Measurements from ENCODE around the gene TAF1C. TPM values are rescaled to one million over a fixed set of nuclear protein-coding genes. Genes with fewer than 3 reads are reported as not detected.

Gene TAF1C
- total and polyA plus RNA-seq, 2 of the 4 experiments (the other 2 are of a cell fraction): 7.3 to 35.5 TPM

DNA sequence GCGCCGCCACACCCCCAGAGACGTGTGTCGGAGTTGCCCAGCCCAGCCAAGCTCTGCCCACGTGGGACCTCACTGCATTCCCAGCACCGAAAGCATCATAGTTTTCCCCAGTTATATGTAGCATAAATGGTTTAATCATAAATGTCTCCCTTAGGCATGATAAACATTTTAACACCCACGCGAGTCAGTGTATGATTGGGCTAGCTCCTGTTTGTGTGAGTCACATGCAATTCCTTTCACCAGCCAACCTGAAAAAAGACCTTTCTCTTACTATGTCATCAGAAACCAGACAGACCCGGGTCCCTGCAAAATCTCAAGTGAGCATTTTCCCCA, 9.2 kb downstream of the TAF1C start:
- H3K4me1 ChIP-seq (ENCODE audit: control insufficient read depth, insufficient read depth, low read length): peaks cover 15% of the 10 kb centered on the region
- peak overlapping the region; percentile 49 for H2BK120ac ChIP-seq (ENCODE audit: low read depth, low read length)
- no peak overlapping the region for H3K14ac ChIP-seq (replicated peaks; ENCODE audit: low read depth, low read length)
- 0 out of 2 replicates have a peak overlapping the region, but pooled peaks have one; percentile 2 for H4K91ac ChIP-seq (ENCODE audit: insufficient read depth, low read depth, low read length)
- H3K27ac ChIP-seq (ENCODE audit: insufficient read depth, low read length): peak overlapping the region; percentile 5; the same call in 1 of the 2 replicates
- ChIA-PET POLR2A (ENCODE audit: unreplicated experiment) (interaction anchor here (0.9 to 1.0 kb wide), 2 partner anchors 9 to 123 kb away, joined by 3 to 5 read pairs; partner anchors contain the start of gene TAF1C), CTCF (interaction anchor here (0.6 to 3.5 kb wide), 6 partner anchors 9 to 110 kb away, joined by 3 to 24 read pairs (median 4); partner anchors contain the start of genes MBTPS1 and TAF1C)
- no CpG with 5 or more reads among the region's 9 CpGs for WGBS, 2 experiments (ENCODE audit: extremely low coverage in 2 of 2, insufficient read length in 1 of 2)
- no peak overlapping the region; the same call in none of the 2 replicates for H2BK20ac ChIP-seq (ENCODE audit: low read depth, low read length)
- H2BK15ac ChIP-seq (ENCODE audit: low read depth, low read length): no peak overlapping the region
- no peak overlapping the region for H3K23ac ChIP-seq (ENCODE audit: low read depth, low read length)
- intact Hi-C loops (cut with micrococcal nuclease): loop anchor here (1.0 to 5.0 kb wide), 5 partner anchors 60 to 307 kb away; partner anchors contain the start of genes MBTPS1 and NECAB2
- peak overlapping the region; percentile 42; the same call in 1 of the 2 replicates for H3K4ac ChIP-seq (ENCODE audit: low read depth, low read length)
- dilution Hi-C loops (cut with HindIII; ENCODE audit: low sequenced_read_pairs, unreplicated experiment): no loop called here
- no peak overlapping the region for H4K5ac ChIP-seq (ENCODE audit: low read depth, low read length)
- 0 out of 4 replicates have a peak overlapping the region, but pooled peaks of 1 of the 2 experiments have one; percentile 38 for H4K8ac ChIP-seq (ENCODE audit: low read depth in 2 of 2, low read length in 2 of 2)
- no TSS peak for BruUV-seq (replicated peaks)
- DNase-seq (peak; percentile 81), ATAC-seq (ENCODE audit: low read depth) (peak; percentile 44)
- H2AK5ac ChIP-seq (ENCODE audit: low read depth, low read length): peak overlapping the region; percentile 73
- H3K18ac ChIP-seq (ENCODE audit: low read depth, low read length): no peak overlapping the region
- in situ Hi-C loops (cut with MboI; ENCODE audit: low sequenced_read_pairs): loop anchor here (5.0 to 10.0 kb wide), 2 partner anchors 90 to 213 kb away; partner anchors contain the start of gene NECAB2
- no peaks in the 10 kb centered on the region for H3K27me3 ChIP-seq (ENCODE audit: control insufficient read depth, insufficient read depth, low read length)
- no peak overlapping the region for H3K4me3 ChIP-seq (ENCODE audit: insufficient read depth, low read depth, low read length)
- peaks cover 12% of the 10 kb centered on the region; the same call in 1 of the 2 replicates for H3K9me1 ChIP-seq (ENCODE audit: insufficient read depth, low read length)
- H4K20me1 ChIP-seq (ENCODE audit: insufficient read depth, low read length): peaks cover 16% of the 10 kb centered on the region
- no peak overlapping the region for H3K56ac ChIP-seq (ENCODE audit: extremely low read depth, insufficient read depth, low read length)
- H3K9me3 ChIP-seq (ENCODE audit: control insufficient read depth, insufficient read depth, low read length): no peaks in the 10 kb centered on the region
- H2BK5ac ChIP-seq (ENCODE audit: low read depth, low read length, poor library complexity, severe bottlenecking): peak overlapping the region; percentile 18
- peaks cover 38% of the 10 kb centered on the region for H3K36me3 ChIP-seq (ENCODE audit: control insufficient read depth, insufficient read depth, low read length)
- peak overlapping the region; percentile 80 for H2AK9ac ChIP-seq (replicated peaks; ENCODE audit: low read depth, low read length, poor library complexity)
- peak overlapping the region; percentile 15 for H2AFZ ChIP-seq (replicated peaks; ENCODE audit: low read length, poor library complexity)
- H3K4me2 ChIP-seq (ENCODE audit: low read depth, low read length): no peak overlapping the region
- peaks cover 2 to 21% of the 10 kb centered on the region in 2 experiments; a peak in 3 of 4 replicates for H3K79me1 ChIP-seq (ENCODE audit: low read depth in 1 of 2, low read length in 2 of 2)
- TF ChIP-seq MXI1 (IDR thresholded peaks at IDR 0.05; ENCODE audit: borderline replicate concordance, low read depth, low read length) (peak; percentile 82), CEBPB (IDR thresholded peaks at IDR 0.05; ENCODE audit: low read depth, low read length) (0 out of 2 replicates have a peak, but pooled peaks have one; percentile 4), BHLHE40 (IDR thresholded peaks at IDR 0.05; ENCODE audit: low read depth, low read length) (peak; percentile 75), MAFK (IDR thresholded peaks at IDR 0.05; ENCODE audit: low read depth, low read length) (no peak), FOS (IDR thresholded peaks at IDR 0.05; ENCODE audit: low read depth, low read length) (no peak), USF2 (IDR thresholded peaks at IDR 0.05; ENCODE audit: low read depth, low read length) (peak; percentile 83), RFX5 (IDR thresholded peaks at IDR 0.05; ENCODE audit: low read depth, low read length) (peak; percentile 81), ELK1 (IDR thresholded peaks at IDR 0.05; ENCODE audit: borderline replicate concordance, low read depth, low read length) (no peak), RAD21 (IDR thresholded peaks at IDR 0.05; ENCODE audit: low read length) (no peak), MAZ (IDR thresholded peaks at IDR 0.05; ENCODE audit: borderline replicate concordance, low read depth, low read length) (no peak), CTCF (conservative IDR thresholded peaks at IDR 0.05; ENCODE audit: low read depth, low read length) (no peak)
- no peak overlapping the region for H3K9ac ChIP-seq (ENCODE audit: low read depth, low read length)
